GM13977 (cell line): ENCODE results near the gene SLC18A2.

ENCODE experiments used
- DNase-seq: peaks from one replicate; pipeline ENCODE4 v3.0.0; 2012; ENCODE audit warnings: low spot score
- CTCF ChIP-seq: IDR thresholded peaks from 2 replicates; pipeline ENCODE4 v1.5.1; 2012; ENCODE audit warnings: mild to moderate bottlenecking, control low read depth; ENCODE audit not compliant: insufficient read depth; ENCODE audit errors: extremely low read depth, missing control alignments
- in situ Hi-C: fragments of 300-500 bp; cut with MboI; formaldehyde crosslinking; loops from one replicate; pipeline ENCODE4 v1.12.0; 2022; ENCODE audit warnings: low sequenced_read_pairs, low pct_unique_long_range_greater_than_20kb, mixed read lengths, inconsistent platforms; ENCODE audit not compliant: unreplicated experiment

Gene SLC18A2

GRCh38 chr10:117214401-117214800, 26.5 kb upstream of the SLC18A2 start:
- DNase-seq, result no peak
- in situ Hi-C loops, result loop anchor here (25.0 kb wide), 1 partner anchor 223 kb away; no protein-coding TSS in a partner anchor
- TF ChIP-seq CTCF, result no peak

GRCh38 chr10:117215079-117215478, 25.8 kb upstream of the SLC18A2 start:
- in situ Hi-C loops, result loop anchor here (25.0 kb wide), 1 partner anchor 222 kb away; no protein-coding TSS in a partner anchor
- no peak for TF ChIP-seq CTCF
- no peak for DNase-seq

GRCh38 chr10:117216028-117216427, 24.9 kb upstream of the SLC18A2 start:
- no peak for TF ChIP-seq CTCF
- in situ Hi-C loops, result loop anchor here (25.0 kb wide), 1 partner anchor 221 kb away; no protein-coding TSS in a partner anchor
- DNase-seq, result no peak

GRCh38 chr10:117216611-117217195, 24.2 kb upstream of the SLC18A2 start:
- in situ Hi-C loops, result loop anchor here (25.0 kb wide), 1 partner anchor 221 kb away; no protein-coding TSS in a partner anchor
- peak; percentile 100 for TF ChIP-seq CTCF

GRCh38 chr10:117217196-117217761, 23.6 kb upstream of the SLC18A2 start:
- in situ Hi-C loops, result loop anchor here (25.0 kb wide), 1 partner anchor 220 kb away; no protein-coding TSS in a partner anchor
- DNase-seq, result peak; percentile 49
- no peak for TF ChIP-seq CTCF

More at GRCh38 chr10:117216611-117217195, 24.2 kb upstream of the SLC18A2 start:
- DNase-seq, result peak; percentile 90

- in situ Hi-C loops, result loop anchor here (25.0 kb wide), 1 partner anchor 219 kb away; no protein-coding TSS in a partner anchor
- TF ChIP-seq CTCF, result no peak
- DNase-seq, result no peak
Measured at GRCh38 chr10:117218654-117219053, 22.3 kb upstream of the SLC18A2 start.
